GM18502 (cell line): Measurements from ENCODE around the gene ENOX1.
"Not testable (repeated sequence)": the region's sequence is repeated elsewhere in the genome, so short reads cannot be mapped to it uniquely, and the experiment has no call there.

Source experiments
- ATAC-seq: cut with Tn5 transposase; IDR thresholded peaks from one replicate; pipeline ENCODE4 v1.9.1; 2021; ENCODE audit warnings: mild to moderate bottlenecking; ENCODE audit not compliant: unreplicated experiment, poor library complexity

The ENOX1 gene

DNA sequence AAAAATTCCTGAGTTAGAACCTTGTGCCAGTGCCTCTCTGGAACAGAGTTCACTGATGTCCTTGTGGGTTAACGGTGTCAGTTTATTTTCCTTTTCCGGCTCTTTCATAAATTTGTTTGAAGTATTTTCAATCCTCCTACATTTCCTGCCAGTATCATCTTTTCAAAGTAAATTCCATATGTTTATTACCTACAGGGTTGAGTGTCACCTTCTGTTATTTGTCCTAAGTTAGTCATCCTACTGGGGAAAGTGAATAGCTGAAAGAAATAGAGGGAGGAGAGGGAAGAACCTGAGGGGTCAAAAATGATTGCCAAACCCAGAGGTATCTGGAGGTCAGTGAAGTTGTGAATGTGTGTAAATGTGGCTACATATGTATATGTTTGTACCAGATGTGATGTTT lies 582.2 kb downstream of the ENOX1 start:
- no peak for ATAC-seq

DNA sequence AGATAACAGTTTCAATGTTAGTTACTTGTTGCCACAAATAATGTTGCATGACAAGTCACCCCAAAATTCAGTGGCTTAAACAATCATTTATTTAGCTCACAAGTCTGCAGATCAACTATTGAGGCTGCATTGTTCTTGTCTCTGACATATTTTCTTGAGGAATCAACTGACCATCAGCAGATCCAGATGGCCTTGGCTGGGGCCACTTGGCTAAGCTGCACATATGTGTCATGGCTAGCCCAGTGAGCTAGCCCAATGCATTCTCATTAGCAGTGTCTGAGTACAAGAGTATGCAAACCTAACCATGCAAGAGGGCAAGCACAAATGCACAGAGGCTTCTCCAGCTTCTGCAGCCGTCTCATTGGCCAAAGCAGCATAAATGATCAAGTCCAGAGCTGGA lies 583.0 kb downstream of the ENOX1 start:
- no peak for ATAC-seq

DNA sequence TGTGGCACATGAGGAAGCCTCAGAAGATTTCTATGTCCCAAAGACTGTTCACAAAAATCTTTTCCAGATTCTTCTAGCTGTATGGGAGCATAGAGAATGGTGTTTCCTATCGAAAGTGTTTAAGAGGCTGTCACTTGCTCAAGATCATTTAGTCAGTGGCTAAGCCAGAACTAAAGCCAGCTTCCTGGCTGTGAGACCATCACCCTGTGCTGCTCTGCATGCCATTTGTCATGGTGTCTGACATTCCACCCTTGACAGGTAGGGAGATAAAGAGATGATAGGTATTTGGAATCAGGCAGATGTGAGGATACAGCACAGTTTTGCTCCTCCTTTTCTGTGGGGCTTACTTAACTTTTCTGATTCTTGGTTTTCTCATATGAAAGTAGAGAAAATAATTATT lies 586.0 kb downstream of the ENOX1 start:
- ATAC-seq: no peak

DNA sequence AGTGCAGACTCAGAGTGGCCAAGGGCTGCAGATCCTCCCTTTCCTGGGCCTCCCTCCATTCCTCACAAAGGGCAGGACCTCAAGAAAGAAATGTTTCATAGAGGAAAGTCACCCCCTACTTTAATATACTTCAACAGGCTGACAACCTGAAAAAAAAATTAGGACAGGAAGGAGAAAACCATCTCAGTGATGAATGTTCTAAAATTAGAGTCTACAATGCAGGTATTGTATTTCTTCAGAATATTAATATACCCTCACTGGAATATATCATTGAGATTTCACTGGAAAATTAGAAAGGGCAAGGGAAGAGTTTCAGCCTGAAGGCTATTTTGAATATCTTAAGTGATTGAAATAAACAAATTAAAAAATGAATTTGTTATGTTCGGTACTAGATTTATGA lies 586.5 kb downstream of the ENOX1 start:
- ATAC-seq: no peak

DNA sequence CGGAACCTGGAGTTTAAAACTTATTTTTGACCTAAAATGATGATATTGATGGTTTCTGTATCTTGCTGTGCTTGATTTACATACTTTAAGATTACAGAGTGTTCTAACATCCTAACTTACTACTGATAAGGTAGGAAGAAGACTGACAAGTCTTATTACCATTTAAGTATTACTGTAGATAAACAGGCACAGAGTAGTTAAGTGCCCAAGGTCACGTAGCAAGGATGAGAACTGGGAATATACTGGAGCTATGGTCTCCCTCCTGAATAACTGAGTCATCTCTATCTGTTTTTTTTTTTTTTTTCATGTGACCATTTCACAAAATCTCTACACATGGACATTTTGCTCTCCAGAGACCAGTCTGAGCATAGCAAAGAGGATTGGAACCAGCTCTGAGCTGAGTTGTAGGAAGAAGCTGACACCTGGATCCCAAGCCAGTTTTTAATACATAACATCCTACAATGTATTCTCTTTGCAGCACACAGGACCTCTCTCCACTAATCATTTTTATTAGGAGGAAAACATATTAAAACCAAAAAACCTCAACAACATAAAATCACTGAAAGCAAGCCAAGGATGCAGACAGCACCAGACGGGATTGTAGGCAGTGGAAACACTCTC lies 589.9 kb downstream of the ENOX1 start:
- ATAC-seq: no peak

DNA sequence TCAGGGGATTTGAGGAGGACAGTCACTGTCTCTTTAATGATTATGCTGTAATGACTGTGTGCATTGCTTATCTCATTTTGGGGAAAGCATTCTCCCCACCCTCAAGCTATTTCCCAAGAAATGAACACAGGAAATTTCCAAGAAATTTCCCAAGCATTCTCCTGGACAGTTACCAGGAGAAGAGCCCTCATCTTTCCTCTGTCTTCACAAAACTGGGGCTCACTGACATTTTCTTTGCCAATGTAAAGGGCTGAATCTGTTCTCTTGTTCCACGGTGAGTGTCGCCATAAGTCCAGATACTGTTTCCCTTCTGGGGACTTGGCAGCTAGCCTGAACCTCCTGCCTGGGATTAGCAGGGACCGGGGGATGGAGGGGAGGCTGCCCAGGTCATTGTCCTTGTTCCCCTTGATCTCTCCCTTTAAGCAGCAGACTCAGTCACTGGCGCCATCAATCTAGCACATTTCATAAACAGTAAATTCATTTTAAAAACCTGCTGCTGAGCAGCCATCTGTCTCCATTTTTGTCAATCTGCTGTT lies 590.6 kb downstream of the ENOX1 start:
- ATAC-seq: no peak

DNA sequence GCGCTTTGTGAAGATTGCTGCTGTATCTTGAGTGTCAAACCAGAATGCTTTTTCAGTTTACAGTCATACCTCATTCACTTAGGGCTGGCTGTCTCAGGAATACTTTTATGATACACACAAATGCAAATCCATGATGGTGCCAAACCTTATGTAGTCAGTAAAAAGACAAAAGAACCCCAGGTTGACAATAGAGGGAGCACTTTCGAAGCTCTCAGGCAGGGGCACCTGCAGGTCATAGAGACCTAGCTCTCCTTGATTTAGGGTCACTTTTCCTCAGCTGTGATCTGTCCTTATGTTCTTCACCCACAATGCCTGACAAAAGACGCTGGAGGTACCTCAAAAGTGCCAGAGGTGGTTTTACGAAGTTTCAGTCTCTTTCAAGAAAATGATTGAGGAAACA lies 591.2 kb downstream of the ENOX1 start:
- no peak for ATAC-seq

DNA sequence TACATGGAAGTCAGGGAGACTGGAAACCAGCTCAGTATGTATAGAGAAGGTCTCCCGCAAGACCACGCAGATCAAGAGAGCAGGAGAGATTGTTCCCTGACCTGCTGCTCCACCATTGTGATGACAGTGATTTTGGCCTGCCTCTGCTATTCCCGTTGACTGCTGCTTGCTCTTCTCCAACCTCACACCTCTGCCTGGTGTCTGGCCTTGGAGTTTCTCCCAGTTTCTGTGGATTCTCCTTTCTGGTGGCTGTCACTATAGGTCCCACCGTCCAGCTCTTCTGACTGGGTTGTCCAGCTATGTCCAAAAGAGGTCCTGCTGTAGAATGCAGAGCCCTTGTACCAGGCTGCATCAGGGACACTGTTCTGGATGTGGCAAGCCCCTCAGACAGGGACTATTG lies 591.7 kb downstream of the ENOX1 start:
- ATAC-seq: no peak

DNA sequence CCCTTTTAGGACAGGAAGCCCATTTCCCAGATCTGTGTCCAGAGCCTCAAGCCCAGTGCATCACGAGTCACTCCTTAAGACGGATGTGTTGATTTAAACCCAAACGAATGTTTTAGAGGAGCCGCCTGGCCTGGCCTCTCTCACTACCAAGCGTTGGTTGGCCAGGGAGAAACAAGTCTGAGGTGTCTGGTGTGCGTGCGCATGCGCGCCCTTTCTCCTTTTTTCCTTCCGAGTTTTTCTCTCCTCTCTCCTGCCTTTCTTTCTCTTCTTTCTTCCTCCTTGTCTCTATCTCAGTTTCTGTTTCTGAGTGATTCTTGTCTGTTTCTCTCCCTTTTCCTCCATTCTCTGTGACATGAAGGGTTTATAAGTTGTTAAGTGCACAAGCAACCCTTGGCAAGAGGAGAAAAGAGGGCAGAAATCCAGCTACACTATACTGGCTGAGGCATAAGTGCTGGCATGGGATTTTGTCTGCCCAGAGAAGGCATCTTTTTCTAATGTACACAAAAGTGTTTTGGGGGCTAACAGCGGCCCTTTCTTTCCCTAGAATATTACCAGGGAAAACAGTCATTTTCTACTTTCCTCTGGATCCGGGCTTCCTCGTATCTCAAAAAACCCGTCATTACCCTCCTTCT lies 592.9 kb downstream of the ENOX1 start:
- ATAC-seq: no peak

DNA sequence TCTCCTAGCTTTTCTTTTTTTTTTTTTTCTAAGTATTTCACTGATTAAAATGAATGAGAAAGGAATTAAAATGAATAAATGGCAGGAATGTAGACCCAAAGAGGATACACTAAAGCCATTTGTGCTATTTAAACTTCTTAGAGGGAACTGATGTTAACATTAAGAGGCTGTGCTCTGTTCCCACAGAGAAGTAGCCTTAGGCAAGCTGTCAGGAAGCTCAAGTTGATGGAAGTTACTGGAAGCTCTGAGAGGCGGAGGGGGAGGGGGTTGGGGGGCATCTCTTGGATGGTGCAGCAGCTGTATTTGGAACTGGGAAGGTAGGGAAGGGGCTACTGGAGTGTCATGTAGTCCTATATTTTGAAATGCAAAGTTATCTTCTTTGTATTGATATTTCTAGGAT lies 595.2 kb downstream of the ENOX1 start:
- ATAC-seq: no peak

DNA sequence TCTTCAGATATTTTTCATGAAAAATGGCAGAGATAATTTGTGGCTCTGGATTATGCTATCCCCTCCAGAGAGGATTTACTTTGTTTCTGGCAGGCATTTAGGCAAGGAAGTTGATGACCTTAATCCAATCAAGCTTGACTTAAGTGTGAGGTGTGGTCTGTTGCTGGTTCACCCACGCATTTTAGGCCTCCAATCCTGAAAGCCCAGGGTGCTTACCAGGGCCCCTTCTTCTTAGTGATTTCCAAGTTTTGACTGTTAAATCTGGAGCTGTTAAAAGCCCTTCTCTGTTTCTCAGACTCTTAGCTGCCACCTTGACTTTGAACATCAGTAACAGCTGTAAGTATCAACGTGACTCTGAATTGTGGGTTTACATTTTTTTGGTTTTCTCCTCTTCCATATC lies 601.5 kb downstream of the ENOX1 start:
- ATAC-seq: no peak

DNA sequence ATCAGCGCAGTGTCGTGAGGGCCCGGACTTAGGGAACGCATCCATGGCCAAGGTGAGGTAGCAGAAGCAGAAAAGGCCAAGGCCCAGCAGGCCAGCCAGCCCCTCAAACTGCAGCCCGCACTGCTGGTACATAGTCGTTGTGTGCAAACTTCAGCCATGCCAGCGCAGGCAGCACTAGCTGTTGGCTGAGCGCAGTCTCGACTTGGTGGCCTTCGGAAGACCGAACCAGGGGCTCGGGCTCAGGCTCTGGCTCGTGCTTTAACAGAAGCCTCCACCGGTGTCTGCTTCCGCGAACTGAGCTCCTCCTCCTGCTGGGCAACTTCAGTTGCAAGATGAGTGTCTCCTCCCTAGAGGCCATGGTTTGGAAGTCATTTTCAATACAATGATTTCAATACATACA lies 605.9 kb downstream of the ENOX1 start:
- no peak for ATAC-seq

DNA sequence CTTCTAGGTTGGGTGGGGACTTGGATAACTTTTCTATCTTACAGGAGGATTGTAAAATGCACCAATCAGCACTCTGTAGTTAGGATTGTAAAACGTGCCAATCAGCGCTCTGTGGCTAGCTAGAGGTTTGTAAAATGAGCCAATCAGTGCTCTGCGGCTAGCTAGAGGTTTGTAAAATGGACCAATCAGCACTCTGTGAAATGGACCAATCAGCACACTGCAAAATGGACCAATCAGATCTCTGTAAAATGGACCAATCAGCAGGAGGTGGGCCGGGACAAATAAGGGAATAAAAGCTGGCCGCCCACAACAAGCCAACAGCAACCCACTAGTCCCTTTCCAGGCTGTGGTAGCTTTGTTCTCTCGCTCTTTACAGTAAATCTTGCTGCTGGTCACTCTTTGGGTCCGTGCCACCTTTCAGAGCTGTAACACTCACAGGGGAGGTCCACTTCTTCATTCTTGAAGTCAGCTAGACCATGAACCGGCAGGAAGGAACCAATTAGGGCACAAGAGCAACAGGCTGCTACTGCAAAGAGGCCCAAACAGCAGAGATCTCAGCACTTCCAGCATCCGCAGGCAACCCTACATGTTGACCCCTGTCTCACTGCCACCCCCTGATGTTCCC lies 606.6 kb downstream of the ENOX1 start:
- ATAC-seq: no peak

DNA sequence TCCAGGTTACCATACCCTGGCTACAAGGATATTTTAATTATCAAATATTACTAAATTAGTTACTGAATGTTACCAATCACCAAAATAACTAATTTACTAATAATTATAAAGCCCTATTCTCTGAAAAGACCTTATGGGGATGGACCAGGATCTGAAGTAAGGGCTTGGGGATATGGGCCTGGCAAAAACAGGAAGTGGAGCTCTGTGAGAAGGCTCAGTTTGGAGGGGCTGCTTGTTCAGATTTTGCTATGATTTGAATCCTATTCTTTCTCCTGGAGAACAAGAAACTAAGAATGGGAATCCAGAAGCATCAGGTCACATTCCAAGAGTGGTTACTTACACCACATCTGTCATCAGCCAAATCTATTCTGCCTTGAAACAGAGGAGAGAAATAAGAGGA lies 615.3 kb downstream of the ENOX1 start:
- no peak for ATAC-seq

DNA sequence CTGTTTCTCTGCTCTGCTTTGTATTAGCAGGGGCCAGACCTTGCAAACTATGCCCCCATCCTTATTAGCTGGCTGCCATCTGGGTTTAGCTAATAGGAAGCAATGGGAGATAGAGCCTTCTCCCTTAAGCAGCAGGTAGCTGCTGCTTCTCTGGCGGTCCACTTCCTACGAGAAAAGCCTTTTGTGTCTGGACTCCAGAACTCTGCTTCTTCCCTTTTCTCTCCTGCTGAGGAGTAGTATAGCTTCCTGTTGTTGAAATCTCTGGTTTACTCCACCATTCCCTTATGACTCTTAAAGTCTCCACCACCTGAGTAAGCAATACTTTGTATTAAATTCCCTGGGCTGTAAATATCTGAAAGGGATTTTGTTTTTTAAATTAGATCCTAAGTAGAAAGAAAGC lies 616.3 kb downstream of the ENOX1 start:
- ATAC-seq: no peak

DNA sequence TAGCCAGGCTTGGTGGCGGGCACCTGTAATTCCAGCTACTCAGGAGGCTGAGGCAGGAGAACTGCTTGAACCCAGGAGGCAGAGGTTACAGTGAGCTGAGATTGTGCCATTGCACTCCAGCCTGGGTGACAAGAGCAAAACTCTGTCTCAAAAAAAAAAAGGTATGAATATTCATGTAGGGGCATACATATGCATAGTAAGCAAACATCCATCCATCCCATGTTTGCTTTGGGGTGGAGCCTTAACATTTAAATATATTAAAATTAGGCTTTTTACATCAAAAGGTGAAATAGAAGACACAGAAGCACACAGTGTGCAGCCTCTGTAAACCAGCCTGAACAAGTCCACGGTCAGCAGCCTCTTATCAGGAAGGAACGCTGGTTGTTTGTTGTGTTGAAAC lies 618.3 kb downstream of the ENOX1 start:
- ATAC-seq: not testable (repeated sequence)

DNA sequence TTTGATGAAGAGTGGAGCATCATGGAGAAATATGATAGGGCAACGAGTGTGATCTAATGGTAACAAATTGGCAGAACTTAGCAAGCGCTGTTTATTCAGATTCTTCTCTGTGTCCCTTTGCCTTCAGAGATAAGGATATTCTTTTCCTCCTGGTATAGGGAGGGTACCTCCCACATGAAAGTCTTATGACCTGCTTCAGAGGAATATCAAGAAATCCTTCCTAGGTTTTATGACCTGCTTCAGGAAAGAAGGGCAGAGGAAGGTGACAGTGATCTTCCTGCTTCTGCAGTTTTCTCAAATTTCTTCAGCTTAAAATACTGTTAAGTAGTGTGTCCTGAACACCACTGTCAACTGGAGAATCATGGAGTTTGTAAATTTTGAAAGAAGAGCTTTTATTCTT lies 619.0 kb downstream of the ENOX1 start:
- no peak for ATAC-seq

DNA sequence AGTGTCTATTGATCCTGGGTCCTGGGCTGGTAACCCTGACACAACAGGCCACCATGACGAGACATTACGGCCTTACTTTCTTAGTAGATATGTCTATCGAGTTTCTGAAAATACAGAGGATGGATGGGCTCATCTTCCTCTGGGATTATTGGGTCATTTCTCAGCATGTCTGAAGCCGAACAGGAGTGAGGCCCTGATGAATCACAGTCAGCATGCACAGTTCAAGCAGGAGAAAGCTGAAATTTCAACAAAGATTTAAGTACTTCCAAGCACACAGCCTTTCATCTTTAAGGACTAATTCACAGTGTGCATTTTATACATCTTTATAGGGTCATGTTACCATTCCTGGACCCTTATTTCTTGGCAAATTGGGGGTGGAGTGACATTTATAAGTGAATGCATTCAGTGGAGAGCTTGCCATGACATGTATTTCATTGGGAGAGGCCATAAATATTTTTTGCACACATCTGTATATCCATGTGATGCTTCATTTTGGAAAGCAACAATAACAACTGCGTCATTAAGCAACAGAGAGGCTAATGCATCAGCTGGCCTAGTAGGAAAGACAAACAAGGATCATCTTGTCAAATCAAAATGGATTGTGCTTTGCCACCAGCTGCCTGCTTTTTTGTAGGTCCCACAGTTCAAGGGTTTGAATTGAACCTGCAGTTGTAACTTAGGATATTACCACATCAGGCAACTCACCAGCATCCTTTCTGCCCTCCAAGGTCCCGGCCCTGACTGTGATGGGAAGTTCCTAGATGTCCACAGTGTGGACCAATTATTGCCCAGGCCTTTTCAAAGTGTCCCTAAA lies 619.9 kb downstream of the ENOX1 start:
- ATAC-seq: no peak
